Measurements from ENCODE around the gene KCNQ1. TPM values are rescaled to one million over a fixed set of nuclear protein-coding genes. Genes with fewer than 3 reads are reported as not detected.

Gene KCNQ1
- polyA plus RNA-seq, 1 of the 3 experiments (the other 2 are of a cell fraction): 0.05 TPM

- H3K9ac ChIP-seq: no peak overlapping the region
- no peaks in the 10 kb centered on the region for H3K79me2 ChIP-seq (ENCODE audit: insufficient read depth)
- ChIA-PET POLR2A (no interaction called here), CTCF (interaction anchor here (1.4 to 7.8 kb wide), 4 partner anchors 9 to 99 kb away, joined by 4 to 68 read pairs (median 13); no protein-coding TSS in a partner anchor)
- H3K4me2 ChIP-seq: no peak overlapping the region
- no peak for DNase-seq
- H2AFZ ChIP-seq (ENCODE audit: low read depth): no peak overlapping the region
- TF ChIP-seq NRF1 (IDR thresholded peaks at IDR 0.05; ENCODE audit: low read depth, low read length) (no peak), ELF1 (IDR thresholded peaks at IDR 0.05) (no peak), MAX (IDR thresholded peaks at IDR 0.05; ENCODE audit: low read depth) (no peak), EZH2phosphoT487 (IDR thresholded peaks at IDR 0.05; ENCODE audit: borderline replicate concordance, low read depth) (no peak), POLR2AphosphoS5 (IDR thresholded peaks at IDR 0.05; ENCODE audit: low read depth, low read length) (no peak), RXRA (IDR thresholded peaks at IDR 0.05; ENCODE audit: borderline replicate concordance, low read depth) (no peak), RFX5 (IDR thresholded peaks at IDR 0.05; ENCODE audit: low read length) (no peak), GABPA (IDR thresholded peaks at IDR 0.05; ENCODE audit: low read depth) (no peak), FOXJ3 (CRISPR knock-in tag; IDR thresholded peaks at IDR 0.05) (no peak)
- TF ChIP-seq, protein P1, sequence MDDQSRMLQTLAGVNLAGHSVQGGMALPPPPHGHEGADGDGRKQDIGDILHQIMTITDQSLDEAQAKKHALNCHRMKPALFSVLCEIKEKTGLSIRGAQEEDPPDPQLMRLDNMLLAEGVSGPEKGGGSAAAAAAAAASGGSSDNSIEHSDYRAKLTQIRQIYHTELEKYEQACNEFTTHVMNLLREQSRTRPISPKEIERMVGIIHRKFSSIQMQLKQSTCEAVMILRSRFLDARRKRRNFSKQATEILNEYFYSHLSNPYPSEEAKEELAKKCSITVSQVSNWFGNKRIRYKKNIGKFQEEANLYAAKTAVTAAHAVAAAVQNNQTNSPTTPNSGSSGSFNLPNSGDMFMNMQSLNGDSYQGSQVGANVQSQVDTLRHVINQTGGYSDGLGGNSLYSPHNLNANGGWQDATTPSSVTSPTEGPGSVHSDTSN (IDR thresholded peaks at IDR 0.05): no peak
- TF ChIP-seq, protein P2, sequence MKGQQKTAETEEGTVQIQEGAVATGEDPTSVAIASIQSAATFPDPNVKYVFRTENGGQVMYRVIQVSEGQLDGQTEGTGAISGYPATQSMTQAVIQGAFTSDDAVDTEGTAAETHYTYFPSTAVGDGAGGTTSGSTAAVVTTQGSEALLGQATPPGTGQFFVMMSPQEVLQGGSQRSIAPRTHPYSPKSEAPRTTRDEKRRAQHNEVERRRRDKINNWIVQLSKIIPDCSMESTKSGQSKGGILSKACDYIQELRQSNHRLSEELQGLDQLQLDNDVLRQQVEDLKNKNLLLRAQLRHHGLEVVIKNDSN (IDR thresholded peaks at IDR 0.05; ENCODE audit: borderline replicate concordance, low read depth): no peak
- H4K20me1 ChIP-seq (ENCODE audit: insufficient read depth): no peaks in the 10 kb centered on the region
- H3K36me3 ChIP-seq (replicated peaks in 1 of 2; ENCODE audit: control insufficient read depth in 1 of 2, insufficient read depth in 2 of 2, low read length in 1 of 2): no peaks in the 10 kb centered on the region
- H3K4me1 ChIP-seq (ENCODE audit: control insufficient read depth in 1 of 2, insufficient read depth in 2 of 2, low read depth in 1 of 2, low read length in 1 of 2): no peaks in the 10 kb centered on the region
- no peaks in the 10 kb centered on the region for H3K27me3 ChIP-seq (ENCODE audit: insufficient read depth)
- H3F3A ChIP-seq (replicated peaks; ENCODE audit: insufficient read depth): no peaks in the 10 kb centered on the region
- 25% methylated on average over 4 of the region's 8 CpGs for WGBS (ENCODE audit: low lambda C conversion rate)
- no peaks in the 10 kb centered on the region for H3K9me3 ChIP-seq
- H3K27ac ChIP-seq (ENCODE audit: low read depth in 2 of 2, low read length in 1 of 2): no peak overlapping the region
- H3K9me2 ChIP-seq: no peaks in the 10 kb centered on the region
- no peak overlapping the region for H3K4me3 ChIP-seq (ENCODE audit: low read depth in 2 of 2, low read length in 1 of 2)
These were observed 74.2 kb downstream of the KCNQ1 start for GRCh38 chr11:2518983-2519340.

DNA sequence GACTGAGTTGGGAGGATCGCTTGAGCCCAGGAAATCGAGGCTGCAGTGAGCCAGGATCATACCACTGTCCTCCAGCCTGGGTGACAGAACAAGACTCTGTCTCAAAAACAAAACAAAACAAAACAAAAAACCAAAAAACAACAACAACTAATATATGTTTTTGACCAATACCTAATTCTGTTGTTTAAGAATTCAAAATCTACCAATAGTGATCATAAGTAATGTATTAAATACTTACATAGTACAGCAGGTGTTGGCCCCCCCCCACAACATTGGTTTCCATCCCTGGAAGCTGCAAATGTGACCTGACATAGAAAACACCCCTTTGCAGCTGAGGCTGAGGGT is 74.7 kb downstream of the KCNQ1 start:
- Histone ChIP-seq H3K27me3 (ENCODE audit: insufficient read depth) (no peaks in the 10 kb centered on the region), H3K9me3 (no peaks in the 10 kb centered on the region), H3K4me1 (ENCODE audit: control insufficient read depth in 1 of 2, insufficient read depth in 2 of 2, low read depth in 1 of 2, low read length in 1 of 2) (peaks cover 0 to under 1% of the 10 kb centered on the region in 2 experiments; a peak in 1 of 4 replicates), H3K27ac (ENCODE audit: low read depth in 2 of 2, low read length in 1 of 2) (no peak overlapping the region), H2AFZ (ENCODE audit: low read depth) (no peak overlapping the region), H3K9me2 (no peaks in the 10 kb centered on the region), H3K4me3 (ENCODE audit: low read depth in 2 of 2, low read length in 1 of 2) (no peak overlapping the region), H4K20me1 (ENCODE audit: insufficient read depth) (no peaks in the 10 kb centered on the region), H3K79me2 (ENCODE audit: insufficient read depth) (no peaks in the 10 kb centered on the region), H3K9ac (no peak overlapping the region), H3K36me3 (replicated peaks in 1 of 2; ENCODE audit: control insufficient read depth in 1 of 2, insufficient read depth in 2 of 2, low read length in 1 of 2) (no peaks in the 10 kb centered on the region), H3F3A (replicated peaks; ENCODE audit: insufficient read depth) (no peaks in the 10 kb centered on the region), H3K4me2 (no peak overlapping the region)
- CTCF ChIA-PET: interaction anchor here (1.0 to 7.8 kb wide), 4 partner anchors 13 to 372 kb away, joined by 3 to 68 read pairs (median 13); no protein-coding TSS in a partner anchor
- WGBS (ENCODE audit: low lambda C conversion rate): 43% methylated on average over 2 of the region's 2 CpGs
- no peak for DNase-seq
- POLR2A ChIA-PET: no interaction called here
- TF ChIP-seq, protein P3, sequence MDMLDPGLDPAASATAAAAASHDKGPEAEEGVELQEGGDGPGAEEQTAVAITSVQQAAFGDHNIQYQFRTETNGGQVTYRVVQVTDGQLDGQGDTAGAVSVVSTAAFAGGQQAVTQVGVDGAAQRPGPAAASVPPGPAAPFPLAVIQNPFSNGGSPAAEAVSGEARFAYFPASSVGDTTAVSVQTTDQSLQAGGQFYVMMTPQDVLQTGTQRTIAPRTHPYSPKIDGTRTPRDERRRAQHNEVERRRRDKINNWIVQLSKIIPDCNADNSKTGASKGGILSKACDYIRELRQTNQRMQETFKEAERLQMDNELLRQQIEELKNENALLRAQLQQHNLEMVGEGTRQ (IDR thresholded peaks at IDR 0.05; ENCODE audit: borderline replicate concordance, low read depth, low read length): no peak
- TF ChIP-seq EP300 (IDR thresholded peaks at IDR 0.05; ENCODE audit: borderline replicate concordance in 1 of 2, low read depth in 1 of 2, low read length in 1 of 2): no peak
- TF ChIP-seq TEAD4 (IDR thresholded peaks at IDR 0.05; ENCODE audit: borderline replicate concordance, insufficient read depth): no peak
- TF ChIP-seq, protein P1 (IDR thresholded peaks at IDR 0.05): no peak
- no peak for TF ChIP-seq CHD2 (IDR thresholded peaks at IDR 0.05; ENCODE audit: low read length, partially characterized antibody)
- TF ChIP-seq ZBTB33 (IDR thresholded peaks at IDR 0.05; ENCODE audit: borderline replicate concordance, low read depth): no peak

Measured in SK-N-SH (cell line).